ENCODE data around the gene SATB1.
"Not testable (repeated sequence)": the region's sequence is repeated elsewhere in the genome, so short reads cannot be mapped to it uniquely, and the experiment has no call there.

SATB1 gene

DNA sequence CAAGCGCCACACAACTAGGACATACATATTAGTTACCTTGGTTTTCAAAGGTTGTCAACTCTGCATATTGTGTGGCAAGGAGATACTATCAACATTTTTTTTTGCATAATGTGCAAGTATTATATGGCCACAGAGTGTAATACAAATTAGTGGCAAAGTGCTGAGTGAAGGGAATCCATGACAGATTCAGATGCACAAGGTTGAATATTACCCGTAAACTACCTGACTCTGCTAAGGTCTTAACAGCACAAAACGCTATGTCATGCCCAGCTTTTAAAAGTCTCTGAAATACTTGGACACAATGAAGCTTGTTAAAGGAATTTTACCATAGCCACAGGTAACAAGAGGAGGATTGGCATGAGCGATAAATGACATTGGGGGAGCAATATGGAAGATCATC is 79.0 kb downstream of the SATB1 start:
- Histone ChIP-seq H3K36me3 (ENCODE audit: insufficient read depth, low read length) (no peaks in the 10 kb centered on the region), H3K9ac (ENCODE audit: low read depth, low read length) (no peak overlapping the region), H3K4me3 (ENCODE audit: low read length) (no peak overlapping the region), H3K4me2 (ENCODE audit: low read length) (no peak overlapping the region), H3K9me3 (replicated peaks; ENCODE audit: low read length) (no peaks in the 10 kb centered on the region), H3K27me3 (ENCODE audit: control insufficient read depth, insufficient read depth, low read length) (no peaks in the 10 kb centered on the region), H3K4me1 (ENCODE audit: control insufficient read depth, insufficient read depth, low read length) (no peaks in the 10 kb centered on the region)

DNA sequence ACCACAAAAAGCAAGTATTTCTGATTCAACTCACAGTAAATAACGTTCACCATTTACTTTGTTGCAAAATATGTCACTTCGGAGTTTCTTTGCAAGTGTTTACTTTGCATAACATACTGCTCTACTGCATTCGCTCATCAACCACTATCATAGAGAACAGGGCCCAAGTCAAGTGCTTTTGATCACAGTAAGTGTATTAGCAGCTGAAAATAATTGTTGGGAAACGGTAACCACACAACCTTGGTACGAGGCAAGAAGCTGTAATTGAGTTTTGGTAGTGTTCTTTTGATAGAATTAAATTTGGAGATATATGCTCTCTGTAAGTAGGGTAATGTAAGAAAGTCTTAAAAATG is 80.1 kb downstream of the SATB1 start:
- Histone ChIP-seq H3K9ac (ENCODE audit: low read depth, low read length) (no peak overlapping the region), H3K9me3 (replicated peaks; ENCODE audit: low read length) (no peaks in the 10 kb centered on the region), H3K4me1 (ENCODE audit: control insufficient read depth, insufficient read depth, low read length) (no peaks in the 10 kb centered on the region), H3K27me3 (ENCODE audit: control insufficient read depth, insufficient read depth, low read length) (no peaks in the 10 kb centered on the region), H3K4me2 (ENCODE audit: low read length) (no peak overlapping the region), H3K36me3 (ENCODE audit: insufficient read depth, low read length) (no peaks in the 10 kb centered on the region), H3K4me3 (ENCODE audit: low read length) (no peak overlapping the region)

DNA sequence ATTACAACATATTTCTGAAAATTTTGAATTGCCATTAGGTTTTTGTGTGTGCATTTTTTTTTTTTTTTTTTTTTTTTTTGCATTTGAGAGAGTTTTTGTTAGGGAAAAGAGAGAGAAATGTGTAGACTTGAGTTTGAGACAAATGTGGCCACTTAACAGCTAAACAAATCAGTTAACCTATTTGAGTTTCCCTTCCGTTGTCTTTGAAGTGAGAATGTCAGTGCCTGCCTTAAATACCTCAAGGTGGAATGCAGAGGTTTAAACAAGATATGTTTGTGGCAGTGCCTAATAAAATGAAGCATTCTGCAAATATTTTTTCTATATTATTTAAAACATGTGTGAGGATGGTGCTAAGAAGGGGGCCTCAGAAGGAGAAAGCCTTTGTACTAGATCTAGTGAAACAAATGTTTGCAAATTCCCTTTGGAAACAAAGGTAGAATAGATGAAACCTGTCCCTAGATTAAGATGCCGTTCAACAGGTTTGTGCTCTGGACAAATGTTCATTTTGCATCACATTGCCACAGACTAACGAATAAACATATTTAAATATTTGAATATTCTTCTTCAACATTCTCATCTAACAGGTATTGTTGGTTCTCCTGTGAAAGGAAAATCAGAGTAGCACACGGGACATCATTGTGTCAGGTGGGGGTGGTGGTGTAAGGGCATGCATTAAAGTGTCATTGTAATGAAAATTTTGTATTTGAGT is 80.7 kb downstream of the SATB1 start:
- no peaks in the 10 kb centered on the region for H3K9me3 ChIP-seq (replicated peaks; ENCODE audit: low read length)
- no peak overlapping the region for H3K4me3 ChIP-seq (ENCODE audit: low read length)
- H3K27me3 ChIP-seq (ENCODE audit: control insufficient read depth, insufficient read depth, low read length): no peaks in the 10 kb centered on the region
- no peak overlapping the region for H3K9ac ChIP-seq (ENCODE audit: low read depth, low read length)
- no peak overlapping the region for H3K4me2 ChIP-seq (ENCODE audit: low read length)
- H3K36me3 ChIP-seq (ENCODE audit: insufficient read depth, low read length): no peaks in the 10 kb centered on the region
- no peaks in the 10 kb centered on the region for H3K4me1 ChIP-seq (ENCODE audit: control insufficient read depth, insufficient read depth, low read length)

DNA sequence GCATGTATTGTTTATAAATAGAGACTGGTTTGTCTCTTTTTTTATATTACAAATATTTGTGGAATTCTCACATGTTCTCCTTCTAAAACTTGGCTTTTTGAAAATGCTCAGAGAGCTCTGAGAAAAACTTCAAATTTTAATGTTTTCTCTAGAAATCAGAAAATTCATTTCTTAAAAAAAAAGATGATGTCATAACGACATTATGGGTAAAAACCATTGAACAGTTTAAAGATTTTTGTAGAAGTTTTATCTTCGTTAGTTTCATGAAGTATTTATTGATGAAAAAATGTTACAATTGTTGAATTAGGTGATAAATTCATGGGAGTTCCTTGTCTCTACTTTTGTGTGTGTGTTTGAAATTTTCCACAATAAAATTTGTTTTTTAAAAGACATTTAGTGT is 81.3 kb downstream of the SATB1 start:
- H3K4me3 ChIP-seq (ENCODE audit: low read length): no peak overlapping the region
- no peak overlapping the region for H3K9ac ChIP-seq (ENCODE audit: low read depth, low read length)
- no peaks in the 10 kb centered on the region for H3K9me3 ChIP-seq (replicated peaks; ENCODE audit: low read length)
- H3K27me3 ChIP-seq (ENCODE audit: control insufficient read depth, insufficient read depth, low read length): no peaks in the 10 kb centered on the region
- no peaks in the 10 kb centered on the region for H3K4me1 ChIP-seq (ENCODE audit: control insufficient read depth, insufficient read depth, low read length)
- no peak overlapping the region for H3K4me2 ChIP-seq (ENCODE audit: low read length)
- no peaks in the 10 kb centered on the region for H3K36me3 ChIP-seq (ENCODE audit: insufficient read depth, low read length)

DNA sequence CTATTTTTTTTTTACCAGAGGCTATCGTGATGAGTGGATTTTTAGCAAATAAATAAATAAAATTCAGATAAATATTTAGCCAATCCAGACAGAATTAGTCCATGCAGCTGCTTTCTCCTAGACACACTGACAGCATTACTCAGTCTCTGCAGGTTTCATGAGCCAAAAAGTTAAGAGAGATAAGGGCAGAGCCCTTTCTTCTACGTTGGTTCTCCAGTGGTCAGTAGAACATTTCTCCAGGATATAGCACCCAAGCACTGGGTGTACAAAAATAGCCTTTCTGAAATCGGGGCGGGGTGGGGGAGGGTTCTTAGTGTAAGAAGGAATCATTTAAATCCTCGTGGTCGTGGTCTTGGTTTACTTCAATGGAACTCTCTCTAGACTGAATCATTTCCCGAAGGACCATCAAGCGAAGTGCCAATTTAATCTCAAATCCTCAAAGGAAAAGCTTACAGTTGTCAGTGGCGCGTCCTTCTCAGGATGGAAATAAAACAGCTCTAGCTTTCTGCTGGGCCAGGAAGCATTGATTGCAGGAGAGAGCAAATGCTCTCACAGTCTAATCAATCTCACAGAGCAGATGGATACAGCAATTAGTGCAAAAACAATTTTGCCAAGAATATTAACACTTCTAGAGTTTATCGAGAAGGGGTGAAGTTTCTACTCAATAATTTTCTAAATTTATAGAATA is 86.2 kb downstream of the SATB1 start:
- H3K9ac ChIP-seq (ENCODE audit: low read depth, low read length): no peak overlapping the region
- no peaks in the 10 kb centered on the region for H3K36me3 ChIP-seq (ENCODE audit: insufficient read depth, low read length)
- H3K4me1 ChIP-seq (ENCODE audit: control insufficient read depth, insufficient read depth, low read length): peaks cover 4% of the 10 kb centered on the region
- H3K27me3 ChIP-seq (ENCODE audit: control insufficient read depth, insufficient read depth, low read length): no peaks in the 10 kb centered on the region
- no peak overlapping the region for H3K4me2 ChIP-seq (ENCODE audit: low read length)
- no peaks in the 10 kb centered on the region for H3K9me3 ChIP-seq (replicated peaks; ENCODE audit: low read length)
- no peak overlapping the region for H3K4me3 ChIP-seq (ENCODE audit: low read length)

DNA sequence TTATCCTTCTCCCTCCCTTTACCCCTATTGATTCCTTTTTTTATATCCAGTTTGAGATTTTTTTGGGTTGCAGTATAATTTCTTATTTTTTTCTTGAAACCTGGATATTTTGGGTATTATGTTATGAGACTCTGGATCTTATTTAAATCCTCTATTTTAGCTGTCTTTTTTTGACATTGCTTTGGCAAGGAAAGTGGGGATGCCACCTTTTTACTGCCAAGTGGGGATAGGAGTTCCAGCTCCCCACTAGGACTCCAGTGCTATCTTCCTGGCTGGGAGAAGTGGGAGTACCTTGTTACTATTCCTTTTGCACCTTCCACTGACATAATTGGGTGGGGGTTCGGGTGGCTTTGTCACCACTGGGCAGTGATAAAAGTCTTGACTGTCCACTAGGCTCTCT is 87.9 kb downstream of the SATB1 start:
- H3K9ac ChIP-seq (ENCODE audit: low read depth, low read length): no peak overlapping the region
- no peak overlapping the region for H3K4me3 ChIP-seq (ENCODE audit: low read length)
- no peak overlapping the region for H3K4me2 ChIP-seq (ENCODE audit: low read length)
- no peaks in the 10 kb centered on the region for H3K27me3 ChIP-seq (ENCODE audit: control insufficient read depth, insufficient read depth, low read length)
- peaks cover 4% of the 10 kb centered on the region for H3K4me1 ChIP-seq (ENCODE audit: control insufficient read depth, insufficient read depth, low read length)
- no peaks in the 10 kb centered on the region for H3K36me3 ChIP-seq (ENCODE audit: insufficient read depth, low read length)
- no peaks in the 10 kb centered on the region for H3K9me3 ChIP-seq (replicated peaks; ENCODE audit: low read length)

DNA sequence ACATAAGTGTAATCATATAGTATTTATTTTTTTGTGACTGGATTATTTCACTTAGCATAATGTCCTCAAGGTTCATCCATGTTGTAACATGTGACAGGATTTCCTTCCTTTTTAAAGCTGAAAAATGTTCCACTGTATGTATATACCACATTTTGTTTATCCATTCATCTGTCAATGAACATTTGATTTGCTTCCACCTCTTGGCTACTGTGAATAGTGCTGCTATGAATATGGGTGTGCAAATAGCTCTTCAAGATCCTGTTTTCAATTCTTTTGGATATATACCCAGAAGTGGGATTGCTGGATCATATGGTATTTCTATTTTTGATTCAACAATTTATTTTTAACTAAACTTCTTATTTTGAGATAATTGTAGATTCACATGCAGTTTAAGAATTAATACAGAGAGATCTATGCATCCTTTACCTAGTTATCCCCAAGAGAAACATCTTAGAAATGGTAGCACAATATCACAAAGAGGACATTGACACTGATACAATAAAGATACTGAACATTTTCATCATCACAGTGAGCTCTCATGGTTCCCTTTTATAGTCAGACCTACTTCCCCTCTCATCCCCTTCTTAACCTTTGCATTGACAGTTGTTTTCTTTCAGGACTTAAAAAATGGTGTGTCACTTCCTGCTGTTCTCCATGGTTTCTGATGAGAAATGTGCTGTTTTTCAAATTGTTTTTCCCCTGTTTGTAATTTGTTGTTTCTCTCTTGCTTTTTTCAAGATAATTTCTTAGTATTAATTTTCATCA is 90.1 kb downstream of the SATB1 start:
- Histone ChIP-seq H3K4me3 (ENCODE audit: low read length) (no peak overlapping the region), H3K9me3 (replicated peaks; ENCODE audit: low read length) (no peaks in the 10 kb centered on the region), H3K9ac (ENCODE audit: low read depth, low read length) (no peak overlapping the region), H3K4me2 (ENCODE audit: low read length) (no peak overlapping the region), H3K27me3 (ENCODE audit: control insufficient read depth, insufficient read depth, low read length) (no peaks in the 10 kb centered on the region), H3K4me1 (ENCODE audit: control insufficient read depth, insufficient read depth, low read length) (peaks cover 4% of the 10 kb centered on the region), H3K36me3 (ENCODE audit: insufficient read depth, low read length) (no peaks in the 10 kb centered on the region)

DNA sequence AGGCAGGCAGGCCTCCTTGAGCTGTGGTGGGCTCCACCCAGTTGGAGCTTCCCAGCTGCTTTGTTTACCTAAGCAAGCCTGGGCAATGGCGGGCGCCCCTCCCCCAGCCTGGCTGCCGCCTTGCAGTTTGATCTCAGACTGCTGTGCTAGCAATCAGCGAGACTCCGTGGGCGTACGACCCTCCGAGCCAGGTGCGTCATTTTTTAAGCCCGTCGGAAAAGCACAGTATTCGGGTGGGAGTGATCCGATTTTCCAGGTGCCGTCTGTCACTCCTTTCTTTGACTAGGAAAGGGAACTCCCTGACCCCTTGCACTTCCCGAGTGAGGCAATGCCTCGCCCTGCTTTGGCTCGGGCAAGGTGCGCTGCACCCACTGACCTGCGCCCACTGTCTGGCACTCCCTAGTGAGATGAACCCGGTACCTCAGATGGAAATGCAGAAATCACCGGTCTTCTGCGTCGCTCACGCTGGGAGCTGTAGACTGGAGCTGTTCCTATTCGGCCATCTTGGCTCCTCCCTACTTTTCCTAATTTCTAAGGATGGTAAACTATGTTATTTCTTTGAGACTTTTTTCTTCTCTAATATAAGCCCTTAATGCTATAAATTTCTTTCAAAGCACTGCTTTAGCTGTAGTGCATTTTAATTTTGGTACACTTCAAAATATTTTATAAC is 94.2 kb downstream of the SATB1 start:
- H3K36me3 ChIP-seq (ENCODE audit: insufficient read depth, low read length); H3K4me2 ChIP-seq (ENCODE audit: low read length); H3K9ac ChIP-seq (ENCODE audit: low read depth, low read length); H3K4me1 ChIP-seq (ENCODE audit: control insufficient read depth, insufficient read depth, low read length); H3K27me3 ChIP-seq (ENCODE audit: control insufficient read depth, insufficient read depth, low read length); H3K9me3 ChIP-seq (replicated peaks; ENCODE audit: low read length); H3K4me3 ChIP-seq (ENCODE audit: low read length): not testable (repeated sequence)

DNA sequence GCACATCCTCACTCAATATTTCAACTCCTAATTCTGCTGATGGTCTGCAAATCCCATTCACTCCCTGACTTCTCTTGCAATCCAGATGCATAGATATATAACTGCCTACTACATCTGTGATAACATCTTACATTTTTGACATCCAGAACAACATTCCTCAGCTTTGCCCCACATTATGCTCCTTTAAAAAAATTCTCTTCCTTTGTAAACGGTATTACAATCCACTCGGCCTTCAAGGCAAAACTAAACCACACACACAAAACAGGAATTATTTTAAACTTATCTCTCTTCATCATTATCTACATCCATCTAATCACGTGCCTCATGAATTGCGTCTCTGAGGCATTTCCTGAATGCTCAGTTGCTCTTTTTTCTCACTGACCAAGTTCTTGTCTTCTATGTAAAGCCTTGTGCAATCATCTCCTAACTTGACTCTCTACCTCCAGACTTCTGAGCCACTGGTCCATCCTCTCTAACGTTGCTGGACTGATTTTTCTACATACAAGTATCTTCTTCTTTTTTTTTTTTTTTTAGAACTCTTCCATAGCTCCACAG is 117.0 kb downstream of the SATB1 start:
- H3K27me3 ChIP-seq (ENCODE audit: control insufficient read depth, insufficient read depth, low read length): no peaks in the 10 kb centered on the region
- no peak overlapping the region for H3K4me2 ChIP-seq (ENCODE audit: low read length)
- H3K4me3 ChIP-seq (ENCODE audit: low read length): no peak overlapping the region
- H3K9me3 ChIP-seq (replicated peaks; ENCODE audit: low read length): no peaks in the 10 kb centered on the region
- H3K9ac ChIP-seq (ENCODE audit: low read depth, low read length): no peak overlapping the region
- no peaks in the 10 kb centered on the region for H3K36me3 ChIP-seq (ENCODE audit: insufficient read depth, low read length)
- no peaks in the 10 kb centered on the region for H3K4me1 ChIP-seq (ENCODE audit: control insufficient read depth, insufficient read depth, low read length)

DNA sequence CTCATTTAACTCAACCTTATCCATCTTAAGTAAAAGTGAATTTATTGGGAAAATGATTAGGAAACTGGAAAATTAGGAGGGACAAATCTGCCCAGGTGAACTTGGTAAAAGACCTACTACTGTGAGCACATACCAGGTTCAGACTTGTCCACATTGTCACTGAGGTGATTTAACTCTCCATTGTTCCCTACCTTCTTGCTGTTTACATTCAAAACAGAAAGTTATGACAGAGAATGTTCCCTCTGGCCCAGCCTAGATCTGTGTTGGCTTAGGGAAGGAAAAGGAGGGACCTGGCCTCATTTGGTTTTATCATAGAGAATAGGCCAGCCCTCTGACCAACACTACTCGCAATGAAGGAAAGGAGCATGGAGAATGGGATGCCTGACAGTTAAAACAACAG is 117.6 kb downstream of the SATB1 start:
- H3K4me3 ChIP-seq (ENCODE audit: low read length): no peak overlapping the region
- H3K9me3 ChIP-seq (replicated peaks; ENCODE audit: low read length): no peaks in the 10 kb centered on the region
- H3K27me3 ChIP-seq (ENCODE audit: control insufficient read depth, insufficient read depth, low read length): no peaks in the 10 kb centered on the region
- no peak overlapping the region for H3K9ac ChIP-seq (ENCODE audit: low read depth, low read length)
- H3K4me2 ChIP-seq (ENCODE audit: low read length): no peak overlapping the region
- H3K4me1 ChIP-seq (ENCODE audit: control insufficient read depth, insufficient read depth, low read length): no peaks in the 10 kb centered on the region
- no peaks in the 10 kb centered on the region for H3K36me3 ChIP-seq (ENCODE audit: insufficient read depth, low read length)

DNA sequence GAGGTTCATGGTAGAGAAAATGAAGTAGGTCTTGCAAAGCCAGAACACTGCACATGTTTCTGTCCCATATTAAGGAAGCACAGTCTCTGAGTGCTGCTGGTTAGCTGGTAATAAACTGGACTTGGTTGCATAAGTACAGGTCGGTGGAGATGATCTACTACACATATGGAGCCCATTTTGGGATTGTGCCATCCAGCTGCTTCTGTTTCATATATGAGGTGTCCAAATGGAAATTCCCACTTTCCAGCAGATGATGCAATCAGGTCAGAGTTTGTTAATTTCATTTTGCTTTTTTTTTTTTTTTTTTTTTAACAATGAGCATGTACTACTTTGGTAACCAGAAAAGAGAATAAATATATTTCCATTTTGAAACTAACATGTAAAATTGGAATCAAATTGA is 122.6 kb downstream of the SATB1 start:
- no peak overlapping the region for H3K4me2 ChIP-seq (ENCODE audit: low read length)
- H3K9me3 ChIP-seq (replicated peaks; ENCODE audit: low read length): no peaks in the 10 kb centered on the region
- H3K9ac ChIP-seq (ENCODE audit: low read depth, low read length): no peak overlapping the region
- no peaks in the 10 kb centered on the region for H3K36me3 ChIP-seq (ENCODE audit: insufficient read depth, low read length)
- H3K4me3 ChIP-seq (ENCODE audit: low read length): no peak overlapping the region
- H3K4me1 ChIP-seq (ENCODE audit: control insufficient read depth, insufficient read depth, low read length): no peaks in the 10 kb centered on the region
- no peaks in the 10 kb centered on the region for H3K27me3 ChIP-seq (ENCODE audit: control insufficient read depth, insufficient read depth, low read length)

All from skeletal muscle satellite cell (primary cell).